SU-DHL-6 (cell line): Measurements from ENCODE around the gene SFSWAP.

ENCODE experiments used
- CTCF ChIP-seq: fragments of 200-600 bp; sonication (generic); IDR thresholded peaks from one replicate; pipeline ENCODE4 v1.5.1; 2017; ENCODE audit warnings: antibody characterized with exemption, mild to moderate bottlenecking, low read length, moderate library complexity; ENCODE audit not compliant: insufficient read depth, poor library complexity, severe bottlenecking
- EZH2phosphoT487 ChIP-seq: fragments of 200-600 bp; sonication (generic), shearing (Covaris generic); conservative IDR thresholded peaks from 2 replicates; pipeline ENCODE4 v1.6.1; 2018; ENCODE audit warnings: mild to moderate bottlenecking, antibody characterized with exemption, low read length, moderate library complexity, mixed read lengths

- no peak for TF ChIP-seq CTCF
- no peak for TF ChIP-seq EZH2phosphoT487
These were observed 26.4 kb downstream of the SFSWAP start for GRCh38 chr12:131737150-131737827.
